Right lobe of liver (tissue), 6 donors: ENCODE results near the gene AGBL3. TPM values are rescaled to one million over a fixed set of nuclear protein-coding genes. Genes with fewer than 3 reads are reported as not detected.

Experiments
- ATAC-seq, 4 donors: fragments of 200-7000 bp; cut with Tn5 transposase; one replicate each; pipeline ENCODE4 v1.9.1; 2020; ENCODE audit warnings: mild to moderate bottlenecking in 4 of 4, moderate library complexity in 4 of 4
- DNase-seq, 3 donors: peaks; one replicate each; pipeline ENCODE4 v3.0.0-alpha.2; 2020
- H3K27ac ChIP-seq, 3 donors: fragments of 200-600 bp; one replicate each; pipeline ENCODE4 v1.8.0; 2022
- H3K27me3 ChIP-seq, 2 donors: fragments of 200-600 bp; one replicate each; pipeline ENCODE4 v1.8.0; 2022
- H3K36me3 ChIP-seq, 4 donors: fragments of 200-600 bp; sonication (generic) in 1 of 4; one replicate each; pipeline versions ENCODE4 v1.5.1 to v1.8.0; 2017 to 2022; ENCODE audit warnings: control low read depth in 1 of 4
- H3K4me1 ChIP-seq, 4 donors: fragments of 200-600 bp; sonication (generic) in 1 of 4; one replicate each; pipeline versions ENCODE4 v1.5.1 to v1.8.0; 2017 to 2022; ENCODE audit warnings: control low read depth in 1 of 4
- H3K4me3 ChIP-seq, 3 donors: fragments of 200-600 bp; one replicate each; pipeline ENCODE4 v1.8.0; 2022
- H3K9me3 ChIP-seq, 4 donors: fragments of 200-600 bp; sonication (generic) in 1 of 4; one replicate each; pipeline versions ENCODE4 v1.5.1 to v1.8.0; 2017 to 2022; ENCODE audit warnings: control low read depth in 1 of 4
- CTCF ChIP-seq, 4 donors: fragments of 200-600 bp in 3 of 4; fragments of 450-650 bp in 1 of 4; IDR thresholded peaks; one replicate each; pipeline versions ENCODE4 v1.5.1 to v1.8.0; 2016 to 2022; ENCODE audit warnings: antibody characterized with exemption in 4 of 4, mild to moderate bottlenecking in 2 of 4
- POLR2A ChIP-seq: fragments of 450-650 bp; IDR thresholded peaks from one replicate; pipeline ENCODE4 v1.6.1; 2017; ENCODE audit warnings: antibody characterized with exemption, mild to moderate bottlenecking
- WGBS: methylation state at CpG from one replicate; pipeline ENCODE4 v1.1.6; 2018; ENCODE audit warnings: low coverage, low lambda C conversion rate; ENCODE audit not compliant: insufficient coverage; ENCODE audit errors: missing lambda C conversion rate; 5-methylcytosine and 5-hydroxymethylcytosine counted together
- intact Hi-C, 2 donors: fragments of 100-400 bp; cut with DNase I; formaldehyde crosslinking; loops; one replicate each; pipeline versions ENCODE4 v1.11.2 to v1.14.1; 2022
- total RNA-seq, 6 experiments: library from RNA; depleted of rRNA in 2 of 6; stranded (reverse); fragments of >200 nt in 2 of 6; fragmentation: NEBNext Ultra II Directional in 3 of 6; extraction: Animal tissue kit (Norgen Biotek cat#: 25700) in 3 of 6; gene quantifications; one replicate each; pipeline versions ENCODE4 v1.1.0 to v1.2.4, GENCODE V29; 2016 to 2023
- donor health status: DM: no; HTN: yes; CAD: no.
- donor health status: DM: no; HTN: no; CAD: no.
- donor health status: DM: no; HTN: no; CAD: no.
- donor health status: DM: no; HTN: yes; CAD: no.
- donor health status: DM: no; HTN: yes; CAD: no.

Gene AGBL3
- total RNA-seq, 6 experiments from 2014 or later = 1.2 to 3.5 (median 2.2) TPM

- 67% methylated on average over 2 of the region's 2 CpGs for WGBS
- no peak for ATAC-seq
- no peaks in the 10 kb centered on the region for H3K9me3 ChIP-seq
- H3K4me1 ChIP-seq = no peaks in the 10 kb centered on the region
- H3K36me3 ChIP-seq = no peaks in the 10 kb centered on the region
- no peak overlapping the region for H3K4me3 ChIP-seq
- no peak overlapping the region for H3K27ac ChIP-seq
- TF ChIP-seq POLR2A (no peak), CTCF (IDR thresholded peaks at IDR 0.05) (no peak)
- intact Hi-C loops = no loop called here
- no peaks in the 10 kb centered on the region for H3K27me3 ChIP-seq
- DNase-seq = no peak
Measured at GRCh38 chr7:135094472-135095237, 108.3 kb downstream of the AGBL3 start.

GRCh38 chr7:135095450-135095849 is 109.1 kb downstream of the AGBL3 start:
- intact Hi-C loops = no loop called here
- ATAC-seq (no peak), DNase-seq (no peak)
- WGBS = no CpG with 5 or more reads among the region's 1 CpG
- Histone ChIP-seq H3K4me1 (no peaks in the 10 kb centered on the region), H3K4me3 (no peak overlapping the region), H3K36me3 (no peaks in the 10 kb centered on the region), H3K9me3 (no peaks in the 10 kb centered on the region), H3K27ac (no peak overlapping the region), H3K27me3 (no peaks in the 10 kb centered on the region)
- TF ChIP-seq CTCF (IDR thresholded peaks at IDR 0.05) (no peak), POLR2A (no peak)

DNA sequence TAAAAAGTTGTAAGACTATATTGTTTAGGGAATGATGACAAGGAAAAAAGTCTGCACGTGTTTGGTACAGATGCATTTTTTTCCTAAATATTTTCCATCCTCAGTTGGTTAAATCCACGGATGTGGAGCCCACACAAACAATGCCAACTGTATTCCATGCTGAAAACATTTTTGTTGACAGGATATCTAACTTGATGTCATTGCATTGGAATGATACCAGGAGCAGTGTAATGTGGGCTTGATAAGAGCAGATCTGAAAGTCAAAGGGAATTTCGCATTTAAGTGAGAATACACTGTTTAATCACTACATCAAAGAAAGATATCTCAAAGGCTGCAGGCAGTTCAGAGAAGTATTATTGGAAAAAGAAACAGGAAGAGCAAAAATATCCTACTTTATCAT is 112.1 kb downstream of the AGBL3 start:
- intact Hi-C loops = no loop called here
- Histone ChIP-seq H3K4me3 (no peak overlapping the region), H3K27ac (no peak overlapping the region), H3K27me3 (no peaks in the 10 kb centered on the region), H3K4me1 (no peaks in the 10 kb centered on the region), H3K9me3 (no peaks in the 10 kb centered on the region), H3K36me3 (no peaks in the 10 kb centered on the region)
- no peak for DNase-seq
- ATAC-seq = peak; percentile 50 to 75 (median 60)
- WGBS = 51% methylated on average over 3 of the region's 3 CpGs
- TF ChIP-seq CTCF (IDR thresholded peaks at IDR 0.05) (no peak), POLR2A (no peak)

DNA sequence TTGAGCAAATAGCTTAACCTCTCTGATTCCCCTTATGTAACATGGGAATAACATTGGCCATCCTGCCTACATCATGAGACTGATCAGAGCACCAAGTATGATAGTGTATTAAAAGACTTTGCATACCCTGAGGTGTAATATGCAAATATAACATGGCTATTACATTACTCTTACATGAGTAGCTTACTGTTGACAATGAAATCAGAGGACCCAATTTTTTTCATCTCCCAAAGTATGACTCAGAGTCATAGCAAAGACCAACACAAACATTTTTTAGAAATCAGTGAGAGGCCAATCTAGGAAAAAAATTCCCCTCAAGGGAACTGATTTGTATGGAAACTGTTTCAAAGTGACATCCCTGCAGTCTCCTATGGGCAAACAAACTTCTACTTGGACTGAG is 114.5 kb downstream of the AGBL3 start:
- TF ChIP-seq CTCF (IDR thresholded peaks at IDR 0.05) = no peak
- no peak for TF ChIP-seq POLR2A
- H3K4me1 ChIP-seq = no peaks in the 10 kb centered on the region
- H3K9me3 ChIP-seq = no peaks in the 10 kb centered on the region
- no peak overlapping the region for H3K27ac ChIP-seq
- no peak overlapping the region for H3K4me3 ChIP-seq
- ATAC-seq (no peak), DNase-seq (no peak)
- H3K36me3 ChIP-seq = no peaks in the 10 kb centered on the region
- H3K27me3 ChIP-seq = no peaks in the 10 kb centered on the region
- intact Hi-C loops = no loop called here

DNA sequence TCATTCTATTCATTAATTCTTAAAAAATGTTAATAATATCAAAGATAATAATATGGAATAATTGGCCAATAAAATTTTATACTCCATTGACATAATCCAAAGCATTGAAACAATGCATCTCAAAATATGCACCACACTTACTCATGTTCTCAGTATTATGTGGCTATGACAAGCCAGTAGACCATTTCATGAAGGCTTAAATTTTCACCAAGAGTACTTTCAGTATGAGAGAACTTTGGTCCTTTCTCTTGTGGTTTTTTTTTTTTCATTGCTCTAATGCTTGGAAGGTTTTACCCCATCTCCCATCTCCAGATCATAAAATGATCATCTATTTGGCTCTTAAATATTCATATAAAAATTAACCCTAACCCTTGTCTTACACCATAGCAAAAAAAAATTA is 116.1 kb downstream of the AGBL3 start:
- TF ChIP-seq POLR2A (no peak), CTCF (IDR thresholded peaks at IDR 0.05) (no peak)
- ATAC-seq (no peak), DNase-seq (no peak)
- Histone ChIP-seq H3K27ac (no peak overlapping the region), H3K4me3 (no peak overlapping the region), H3K36me3 (no peaks in the 10 kb centered on the region), H3K27me3 (no peaks in the 10 kb centered on the region), H3K4me1 (no peaks in the 10 kb centered on the region), H3K9me3 (no peaks in the 10 kb centered on the region)
- intact Hi-C loops = no loop called here
